Ishikawa (cell line): ENCODE measurements around the gene AAR2.

ENCODE experiments used
- TAF1 ChIP-seq: IDR thresholded peaks from 2 replicates; pipeline ENCODE4 v1.6.1; 2012; ENCODE audit warnings: low read depth, mild to moderate bottlenecking
- TCF12 ChIP-seq: IDR thresholded peaks from 2 replicates; pipeline ENCODE4 v1.6.1; 2012; ENCODE audit warnings: low read depth

- TF ChIP-seq TCF12 (no peak), TAF1 (no peak)
Measured at GRCh38 chr20:36281785-36282380, 45.6 kb downstream of the AAR2 start.
